HepG2 (cell line): ENCODE measurements around the gene BMP6. TPM values are rescaled to one million over a fixed set of nuclear protein-coding genes. Genes with fewer than 3 reads are reported as not detected.

Experiments used
- CENPT ChIP-seq: sonication (generic); formaldehyde crosslinking; IDR thresholded peaks from 2 replicates; pipeline ENCODE4 v1.8.0; 2022; ENCODE audit warnings: low read depth, mild to moderate bottlenecking, moderate library complexity, missing genetic modification reagents
- CREB3 ChIP-seq: sonication (generic); formaldehyde crosslinking; IDR thresholded peaks from 2 replicates; pipeline ENCODE4 v1.5.0; 2020; ENCODE audit warnings: missing genetic modification reagents
- KDM2A ChIP-seq: sonication (generic); formaldehyde crosslinking; IDR thresholded peaks from 2 replicates; pipeline ENCODE4 v1.4.0; 2020; ENCODE audit warnings: low read depth, missing genetic modification reagents, borderline replicate concordance
- MTF2 ChIP-seq: sonication (generic); formaldehyde crosslinking; IDR thresholded peaks from 2 replicates; pipeline ENCODE4 v1.5.0; 2020; ENCODE audit warnings: missing genetic modification reagents, borderline replicate concordance
- ONECUT2 ChIP-seq: sonication (generic); formaldehyde crosslinking; IDR thresholded peaks from 2 replicates; pipeline ENCODE4 v1.4.0; 2020; ENCODE audit warnings: missing genetic modification reagents
- PAX8 ChIP-seq: sonication (generic); formaldehyde crosslinking; IDR thresholded peaks from 2 replicates; pipeline ENCODE4 v1.8.0; 2022; ENCODE audit warnings: mild to moderate bottlenecking, missing genetic modification reagents, borderline replicate concordance
- RBFOX2 ChIP-seq: fragments of 200-400 bp; formaldehyde crosslinking; IDR thresholded peaks from 2 replicates; pipeline ENCODE4 v1.6.1; 2017; ENCODE audit warnings: low read depth, mild to moderate bottlenecking, low read length
- RXRA ChIP-seq: sonication (generic); formaldehyde crosslinking; IDR thresholded peaks from 2 replicates; pipeline ENCODE4 v1.5.1; 2020; ENCODE audit warnings: missing genetic modification reagents
- SNAPC2 ChIP-seq: sonication (generic); formaldehyde crosslinking; IDR thresholded peaks from 2 replicates; pipeline ENCODE4 v1.8.1; 2022; ENCODE audit warnings: mild to moderate bottlenecking, missing genetic modification reagents
- UBTF ChIP-seq: sonication (generic); formaldehyde crosslinking; IDR thresholded peaks from 2 replicates; pipeline ENCODE4 v1.4.0; 2020; ENCODE audit warnings: mild to moderate bottlenecking, missing genetic modification reagents
- ZBTB21 ChIP-seq: sonication (generic); formaldehyde crosslinking; IDR thresholded peaks from 2 replicates; pipeline ENCODE4 v1.4.0; 2020; ENCODE audit warnings: missing genetic modification reagents
- ZBTB33 ChIP-seq: sonication (generic); formaldehyde crosslinking; IDR thresholded peaks from 2 replicates; pipeline ENCODE4 v1.4.0; 2020; ENCODE audit warnings: missing genetic modification reagents
- ZBTB4 ChIP-seq: sonication (generic); formaldehyde crosslinking; IDR thresholded peaks from 2 replicates; pipeline ENCODE4 v1.4.0; 2020; ENCODE audit warnings: missing genetic modification reagents, mild to moderate bottlenecking, borderline replicate concordance
- ZNF44 ChIP-seq: sonication (generic); formaldehyde crosslinking; IDR thresholded peaks from 2 replicates; pipeline ENCODE4 v1.5.1; 2020; ENCODE audit warnings: mild to moderate bottlenecking, missing genetic modification reagents
- ZNF496 ChIP-seq: sonication (generic); formaldehyde crosslinking; IDR thresholded peaks from 2 replicates; pipeline ENCODE4 v1.8.1; 2023; ENCODE audit warnings: mild to moderate bottlenecking, moderate library complexity, missing genetic modification reagents; ENCODE audit not compliant: insufficient replicate concordance
- ZNF629 ChIP-seq: sonication (generic); formaldehyde crosslinking; conservative IDR thresholded peaks from 2 replicates; pipeline ENCODE4 v1.5.0; 2020; ENCODE audit warnings: missing genetic modification reagents
- ZNF878 ChIP-seq: sonication (generic); formaldehyde crosslinking; IDR thresholded peaks from 2 replicates; pipeline ENCODE4 v1.8.1; 2023; ENCODE audit warnings: mild to moderate bottlenecking, missing genetic modification reagents, moderate library complexity
- ZNF883 ChIP-seq: sonication (generic); formaldehyde crosslinking; IDR thresholded peaks from 2 replicates; pipeline ENCODE4 v1.5.1; 2020; ENCODE audit warnings: mild to moderate bottlenecking, missing genetic modification reagents; ENCODE audit errors: not compliant biosample characterization
- polyA plus RNA-seq, 8 experiments: library from polyadenylated mRNA; depleted of rRNA in 3 of 8; stranded (reverse) in 7 of 8; unstranded in 1 of 8; fragments of >200 nt; fragmentation: Illumina TruSeq in 4 of 8; extraction: Trizol in 4 of 8; gene quantifications; 2 replicates each; pipeline versions ENCODE4 v1.2.1 to v1.2.3, GENCODE V29; 2011 to 2016; ENCODE audit warnings: low read depth in 4 of 8, missing spikeins in 1 of 8, mixed read lengths in 1 of 8; ENCODE audit not compliant: insufficient read depth in 1 of 8
- total RNA-seq, 5 experiments: library from RNA; depleted of rRNA; stranded (reverse); fragments of >200 nt; fragmentation: Illumina TruSeq; extraction: Trizol; gene quantifications; 2 replicates each; pipeline ENCODE4 v1.2.3, GENCODE V29; 2016; ENCODE audit warnings: low read depth in 1 of 5
- TF ChIP-seq, protein P1 (sequence below): sonication (generic); formaldehyde crosslinking; IDR thresholded peaks from 2 replicates; pipeline ENCODE4 v1.8.0; 2022; ENCODE audit warnings: mild to moderate bottlenecking, missing genetic modification reagents, borderline replicate concordance

Gene BMP6
- total and polyA plus RNA-seq, 2 of the 13 experiments (the other 11 are each of a cell fraction or from before 2014, with no cell fraction given): 0.09 to 0.18 TPM

GRCh38 chr6:7697820-7698623 lies 27.9 kb upstream of the BMP6 start (continued):
- TF ChIP-seq MTF2: peak; percentile 54; the same call in 1 of the 2 replicates
- TF ChIP-seq CENPT (CRISPR knock-in tag): no peak
- TF ChIP-seq, protein P1, sequence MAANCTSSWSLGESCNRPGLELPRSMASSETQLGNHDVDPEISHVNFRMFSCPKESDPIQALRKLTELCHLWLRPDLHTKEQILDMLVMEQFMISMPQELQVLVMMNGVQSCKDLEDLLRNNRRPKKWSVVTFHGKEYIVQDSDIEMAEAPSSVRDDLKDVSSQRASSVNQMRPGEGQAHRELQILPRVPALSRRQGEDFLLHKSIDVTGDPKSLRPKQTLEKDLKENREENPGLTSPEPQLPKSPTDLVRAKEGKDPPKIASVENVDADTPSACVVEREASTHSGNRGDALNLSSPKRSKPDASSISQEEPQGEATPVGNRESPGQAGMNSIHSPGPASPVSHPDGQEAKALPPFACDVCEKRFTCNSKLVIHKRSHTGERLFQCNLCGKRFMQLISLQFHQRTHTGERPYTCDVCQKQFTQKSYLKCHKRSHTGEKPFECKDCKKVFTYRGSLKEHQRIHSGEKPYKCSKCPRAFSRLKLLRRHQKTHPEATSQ (CRISPR knock-in tag): no peak; the same call in 1 of the 2 replicates
- TF ChIP-seq RXRA (CRISPR knock-in tag): no peak
- no peak for TF ChIP-seq ZNF878 (CRISPR knock-in tag)
- TF ChIP-seq ZNF496: no peak
- no peak for TF ChIP-seq CREB3 (CRISPR knock-in tag)
- TF ChIP-seq ONECUT2 (CRISPR knock-in tag): no peak
- no peak for TF ChIP-seq RBFOX2
- TF ChIP-seq UBTF (CRISPR knock-in tag): no peak
- peak; percentile 62; the same call in 1 of the 2 replicates for TF ChIP-seq ZBTB33
- no peak for TF ChIP-seq ZNF44
- TF ChIP-seq ZBTB21 (CRISPR knock-in tag): peak; percentile 92
- no peak for TF ChIP-seq ZBTB4 (CRISPR knock-in tag)
- 0 out of 2 replicates have a peak, but pooled peaks have one; percentile 18 for TF ChIP-seq KDM2A
- TF ChIP-seq ZNF629: no peak
- no peak for TF ChIP-seq PAX8 (CRISPR knock-in tag)
- no peak for TF ChIP-seq ZNF883 (CRISPR knock-in tag)
- no peak for TF ChIP-seq SNAPC2 (CRISPR knock-in tag)
